NCI-H748 (cell line): Measurements from ENCODE around the gene ZNF341.
A peak's percentile ranks its signal among the peaks of the same experiment; 100 is the strongest.
"Not testable (repeated sequence)": the region's sequence is repeated elsewhere in the genome, so short reads cannot be mapped to it uniquely, and the experiment has no call there.

Source experiments
- DNase-seq: peaks from one replicate; lab custom pipeline; 2025; ENCODE audit not compliant: unreplicated experiment; lab: John Stamatoyannopoulos, UW

Gene ZNF341

GRCh38 chr20:33731693-33732165 is at the start of gene ZNF341:
Gene ZNF341 (plus strand): TSS chr20:33731996. CDS start chr20:33732022, 26 bp downstream.
- peak; percentile 93 for DNase-seq

- DNase-seq, result peak; percentile 76
These were observed 47.1 kb upstream of the ZNF341 start for GRCh38 chr20:33684533-33685327.

GRCh38 chr20:33685328-33686099 is 46.3 kb upstream of the ZNF341 start:
- DNase-seq, result peak; percentile 83

GRCh38 chr20:33686100-33686983 is 45.5 kb upstream of the ZNF341 start, which contains the start of gene E2F1:
Gene E2F1 (minus strand): TSS chr20:33686385. CDS start chr20:33686264, 121 bp downstream.
- peak; percentile 97 for DNase-seq

GRCh38 chr20:33686984-33687366 is 44.8 kb upstream of the ZNF341 start:
- DNase-seq, result no peak

- DNase-seq, result no peak
These were observed 44.4 kb upstream of the ZNF341 start for GRCh38 chr20:33687370-33687915.

- DNase-seq, result no peak
These were observed 43.5 kb upstream of the ZNF341 start for GRCh38 chr20:33687993-33688937.

GRCh38 chr20:33688938-33689424 is 42.8 kb upstream of the ZNF341 start:
- DNase-seq, result no peak

GRCh38 chr20:33689493-33689892 is 42.3 kb upstream of the ZNF341 start:
- DNase-seq, result no peak

- DNase-seq, result no peak
These were observed 41.8 kb upstream of the ZNF341 start for GRCh38 chr20:33689973-33690372.

GRCh38 chr20:33693289-33693688 is 38.5 kb upstream of the ZNF341 start:
- DNase-seq, result no peak

GRCh38 chr20:33693741-33694638 is 37.8 kb upstream of the ZNF341 start:
- no peak for DNase-seq

GRCh38 chr20:33694639-33695012 is 37.2 kb upstream of the ZNF341 start:
- no peak for DNase-seq

GRCh38 chr20:33696448-33696847 is 35.3 kb upstream of the ZNF341 start:
- DNase-seq, result no peak

GRCh38 chr20:33697129-33697528 is 34.7 kb upstream of the ZNF341 start:
- DNase-seq, result no peak

GRCh38 chr20:33698966-33699365 is 32.8 kb upstream of the ZNF341 start:
- DNase-seq, result not testable (repeated sequence)

GRCh38 chr20:33700696-33701441 is 30.9 kb upstream of the ZNF341 start:
- not testable (repeated sequence) for DNase-seq
